GM23248 (cell line): ENCODE data around the gene XG.

Source experiments
- EZH2 ChIP-seq: fragments of 200-600 bp; sonication (generic); IDR thresholded peaks from 2 replicates; pipeline ENCODE4 v1.6.1; 2018; ENCODE audit warnings: antibody characterized with exemption, mild to moderate bottlenecking; ENCODE audit not compliant: insufficient read depth, poor library complexity, severe bottlenecking
- EZH2phosphoT487 ChIP-seq: fragments of 200-600 bp; sonication (generic); IDR thresholded peaks from 2 replicates; pipeline ENCODE4 v1.6.1; 2018; ENCODE audit warnings: antibody characterized with exemption, moderate library complexity, mild to moderate bottlenecking, low read depth; ENCODE audit not compliant: insufficient read depth

DNA sequence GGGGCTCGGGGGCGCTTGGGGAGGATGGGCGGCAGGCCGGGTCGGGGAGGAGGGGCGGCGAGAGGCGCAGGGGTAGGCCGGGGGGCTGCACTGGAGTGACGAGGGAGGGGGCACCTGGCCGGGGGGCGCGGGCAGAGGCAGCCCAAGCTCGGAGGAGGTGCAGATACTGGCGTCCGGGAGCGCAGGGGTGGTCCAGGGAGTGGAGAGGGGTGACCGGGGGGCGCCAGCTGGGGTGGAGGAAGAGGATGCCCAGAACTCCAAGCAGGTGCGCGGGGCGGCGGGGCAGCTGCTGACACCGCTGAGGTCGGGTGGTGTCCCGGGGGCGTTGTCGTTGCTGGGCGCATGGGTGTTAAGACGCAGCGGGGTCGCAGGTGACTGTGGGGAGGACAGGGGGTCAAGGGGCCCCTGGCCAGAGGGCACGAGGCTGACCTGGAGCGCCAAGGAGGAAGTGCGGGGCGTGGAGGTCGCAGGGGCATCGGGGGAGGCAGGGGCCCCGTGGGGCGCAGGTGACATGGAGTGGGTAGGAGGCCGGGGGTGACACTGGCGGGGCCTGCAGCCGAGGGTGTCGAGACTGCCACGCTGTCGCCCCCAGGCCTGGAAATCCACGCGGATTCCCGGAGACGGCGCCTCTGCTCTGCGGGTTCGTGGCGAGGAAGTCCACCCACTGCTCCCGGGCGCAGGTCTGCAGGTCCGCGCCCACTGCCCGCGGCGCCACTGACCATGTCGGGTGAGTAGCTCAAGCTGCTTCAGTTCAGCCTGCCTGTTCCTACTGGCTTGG is 77.8 kb downstream of the XG start:
- TF ChIP-seq EZH2 (no peak), EZH2phosphoT487 (no peak)
